OCI-LY7 (cell line): ENCODE results near the gene KLF18. TPM values are rescaled to one million over a fixed set of nuclear protein-coding genes. Genes with fewer than 3 reads are reported as not detected.
A peak's percentile ranks its signal among the peaks of the same experiment; 100 is the strongest.

ENCODE experiments used
- BruUV-seq: library from RNA; stranded (reverse); fragments of 400-500 nt; replicated peaks from 2 replicates; lab custom pipeline; 2021; lab: Mats Ljungman, UMichigan
- CTCF ChIA-PET: fragments of 300-600 bp; sonication (Branson Sonifier 250); formaldehyde crosslinking; loops from one replicate; lab custom pipeline; 2022; ENCODE audit warnings: antibody characterized with exemption; ENCODE audit not compliant: unreplicated experiment; lab: Charles Lee
- POLR2A ChIA-PET: fragments of 300-600 bp; sonication (Branson Sonifier 250); formaldehyde crosslinking; loops from one replicate; lab custom pipeline; 2022; ENCODE audit warnings: antibody characterized with exemption; lab: Charles Lee
- DNase-seq: peaks from one replicate; pipeline ENCODE4 v3.0.0-alpha.2; 2015; ENCODE audit warnings: low spot score
- H2AFZ ChIP-seq: fragments of 200-600 bp; sonication (generic), shearing (Covaris generic); 2 replicates; pipeline ENCODE4 v1.6.1; 2014; ENCODE audit warnings: mild to moderate bottlenecking, antibody characterized with exemption, low read length, moderate library complexity
- H3K27ac ChIP-seq: fragments of 200-600 bp; sonication (generic); 2 replicates; pipeline ENCODE4 v1.5.1; 2014; ENCODE audit warnings: mixed run types, low read depth, mild to moderate bottlenecking, moderate library complexity, low read length, inconsistent platforms; ENCODE audit not compliant: poor library complexity, severe bottlenecking
- H3K36me3 ChIP-seq: fragments of 200-600 bp; sonication (generic); 2 replicates; pipeline ENCODE4 v1.6.1; 2014; ENCODE audit warnings: mild to moderate bottlenecking, antibody characterized with exemption, low read length, moderate library complexity, mixed read lengths; ENCODE audit not compliant: insufficient read depth
- H3K4me1 ChIP-seq: fragments of 200-600 bp; sonication (generic); 2 replicates; pipeline ENCODE4 v1.5.1; 2014; ENCODE audit warnings: mild to moderate bottlenecking, low read length; ENCODE audit not compliant: insufficient read depth, poor library complexity, severe bottlenecking
- H3K4me2 ChIP-seq: fragments of 200-600 bp; sonication (generic); 2 replicates; pipeline ENCODE4 v1.6.1; 2014; ENCODE audit warnings: mild to moderate bottlenecking, low read length
- H3K4me3 ChIP-seq: fragments of 200-600 bp; sonication (generic); 2 replicates; pipeline ENCODE4 v1.5.1; 2014; ENCODE audit warnings: mild to moderate bottlenecking, low read depth, low read length; ENCODE audit not compliant: poor library complexity, severe bottlenecking
- H3K79me2 ChIP-seq: fragments of 200-600 bp; sonication (generic); 2 replicates; pipeline ENCODE4 v1.6.1; 2016; ENCODE audit warnings: low read depth, mild to moderate bottlenecking, low read length, moderate library complexity, mixed read lengths; ENCODE audit not compliant: insufficient read depth
- H3K9me2 ChIP-seq: fragments of 200-600 bp; sonication (generic); 2 replicates; pipeline ENCODE4 v1.6.1; 2016; ENCODE audit warnings: mild to moderate bottlenecking, low read length, mixed read lengths; ENCODE audit not compliant: insufficient read depth
- H3K9me3 ChIP-seq: fragments of 200-600 bp; sonication (generic); 2 replicates; pipeline ENCODE4 v1.6.1; 2014; ENCODE audit warnings: mild to moderate bottlenecking, mixed run types, low read length, mixed read lengths
- H4K20me1 ChIP-seq: fragments of 200-600 bp; sonication (generic); 2 replicates; pipeline ENCODE4 v1.6.1; 2014; ENCODE audit warnings: mild to moderate bottlenecking, antibody characterized with exemption, low read length, moderate library complexity, mixed read lengths; ENCODE audit not compliant: insufficient read depth
- EZH2phosphoT487 ChIP-seq: fragments of 200-600 bp; sonication (generic); IDR thresholded peaks from 2 replicates; pipeline ENCODE4 v1.6.1; 2018; ENCODE audit warnings: low read depth, borderline replicate concordance, mild to moderate bottlenecking, mixed run types, antibody characterized with exemption, low read length, moderate library complexity, mixed read lengths
- intact Hi-C: fragments of 100-400 bp; cut with micrococcal nuclease; formaldehyde crosslinking; loops from one replicate; pipeline ENCODE4 v1.10.0; 2022; ENCODE audit not compliant: unreplicated experiment
- total RNA-seq, 2 experiments: library from RNA; depleted of rRNA in 1 of 2; stranded (reverse); fragments of >200 nt in 1 of 2; shearing (Covaris generic) in 1 of 2; gene quantifications; 2 replicates each; pipeline ENCODE4 v1.2.3, GENCODE V29; 2014 to 2022
- TF ChIP-seq, protein P1 (sequence below): fragments of 200-600 bp; sonication (generic); conservative IDR thresholded peaks from 2 replicates; pipeline ENCODE4 v1.5.1; 2014; ENCODE audit warnings: mild to moderate bottlenecking, antibody characterized with exemption, low read length, moderate library complexity, mixed read lengths

KLF18 gene
- total RNA-seq, 2 experiments from 2014 or later, result not detected

DNA sequence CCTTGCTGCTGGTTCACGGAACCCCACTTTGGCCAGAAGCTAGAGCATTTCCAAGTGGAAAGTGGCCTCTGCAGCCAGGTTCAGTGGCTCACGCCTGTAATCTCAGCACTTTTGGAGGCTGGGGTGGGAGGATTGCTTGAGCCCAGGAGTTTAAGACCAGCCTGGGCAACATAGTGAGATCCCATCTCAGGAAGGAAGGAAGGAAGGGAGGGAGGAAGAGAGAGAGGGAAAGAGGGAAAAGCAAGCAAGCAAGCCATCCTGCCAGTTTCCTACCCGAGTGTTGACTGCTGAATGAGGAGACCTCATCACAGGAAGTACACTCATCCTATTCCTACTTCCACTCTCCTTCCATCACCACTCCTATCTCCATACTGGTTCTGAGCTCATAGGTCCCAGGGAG lies 35.6 kb downstream of the KLF18 start:
- BruUV-seq, result no TSS peak
- Histone ChIP-seq H3K36me3 (no peaks in the 10 kb centered on the region), H3K27ac (no peak overlapping the region), H3K9me3 (no peaks in the 10 kb centered on the region), H4K20me1 (no peaks in the 10 kb centered on the region), H3K4me3 (no peak overlapping the region), H3K79me2 (no peaks in the 10 kb centered on the region), H3K4me2 (no peak overlapping the region), H3K9me2 (no peaks in the 10 kb centered on the region), H3K4me1 (no peaks in the 10 kb centered on the region), H2AFZ (no peak overlapping the region)
- TF ChIP-seq EZH2phosphoT487, result no peak
- TF ChIP-seq, protein P1, sequence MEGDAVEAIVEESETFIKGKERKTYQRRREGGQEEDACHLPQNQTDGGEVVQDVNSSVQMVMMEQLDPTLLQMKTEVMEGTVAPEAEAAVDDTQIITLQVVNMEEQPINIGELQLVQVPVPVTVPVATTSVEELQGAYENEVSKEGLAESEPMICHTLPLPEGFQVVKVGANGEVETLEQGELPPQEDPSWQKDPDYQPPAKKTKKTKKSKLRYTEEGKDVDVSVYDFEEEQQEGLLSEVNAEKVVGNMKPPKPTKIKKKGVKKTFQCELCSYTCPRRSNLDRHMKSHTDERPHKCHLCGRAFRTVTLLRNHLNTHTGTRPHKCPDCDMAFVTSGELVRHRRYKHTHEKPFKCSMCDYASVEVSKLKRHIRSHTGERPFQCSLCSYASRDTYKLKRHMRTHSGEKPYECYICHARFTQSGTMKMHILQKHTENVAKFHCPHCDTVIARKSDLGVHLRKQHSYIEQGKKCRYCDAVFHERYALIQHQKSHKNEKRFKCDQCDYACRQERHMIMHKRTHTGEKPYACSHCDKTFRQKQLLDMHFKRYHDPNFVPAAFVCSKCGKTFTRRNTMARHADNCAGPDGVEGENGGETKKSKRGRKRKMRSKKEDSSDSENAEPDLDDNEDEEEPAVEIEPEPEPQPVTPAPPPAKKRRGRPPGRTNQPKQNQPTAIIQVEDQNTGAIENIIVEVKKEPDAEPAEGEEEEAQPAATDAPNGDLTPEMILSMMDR, result no peak
- no peak for DNase-seq
- CTCF ChIA-PET, result no interaction called here
- POLR2A ChIA-PET, result no interaction called here
- intact Hi-C loops, result no loop called here

DNA sequence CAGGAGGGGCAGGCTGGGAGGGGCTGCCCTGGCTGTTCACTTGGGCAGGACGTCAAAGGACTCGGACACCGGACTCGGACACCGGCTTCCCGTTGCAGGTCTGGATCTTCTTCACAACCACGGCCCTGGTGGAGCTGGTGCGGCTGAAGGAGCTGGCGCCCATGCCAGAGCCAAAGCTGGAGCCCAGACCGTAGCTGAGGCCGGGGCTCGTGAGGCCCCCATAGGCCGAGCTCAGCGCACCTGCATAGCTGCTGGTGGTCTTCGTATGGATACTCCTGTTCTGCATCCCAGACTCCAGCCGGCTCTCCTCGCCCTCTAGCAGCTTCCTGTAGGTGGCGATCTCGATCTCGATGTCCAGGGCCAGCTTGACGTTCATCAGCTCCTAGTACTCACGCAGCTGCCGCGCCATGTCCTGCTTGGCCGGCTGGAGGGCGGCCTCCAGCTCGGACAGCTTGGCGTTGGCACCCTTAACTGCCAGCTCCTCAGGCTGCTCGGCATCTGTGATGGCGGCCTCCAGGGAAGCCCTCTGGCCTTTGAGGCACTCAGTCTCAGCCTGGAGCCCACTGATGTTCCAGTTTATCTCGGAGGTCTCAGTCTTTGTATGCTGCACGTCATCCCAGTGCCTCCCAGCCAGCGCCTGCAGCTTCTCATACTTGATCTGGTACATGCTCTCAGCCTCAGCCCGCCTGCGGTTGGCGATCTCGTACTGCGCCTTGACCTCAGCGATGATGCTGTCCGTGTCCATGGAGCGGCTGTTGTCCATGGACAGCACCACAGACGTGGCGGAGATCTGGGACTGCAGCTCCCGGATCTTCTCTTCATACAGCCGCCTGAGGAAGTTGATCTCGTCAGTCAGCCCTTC lies 37.9 kb downstream of the KLF18 start:
- no peak overlapping the region for H3K4me3 ChIP-seq
- ChIA-PET CTCF (interaction anchor here (0.6 kb wide), 1 partner anchor 25 kb away, joined by 3 read pairs; no protein-coding TSS in a partner anchor), POLR2A (interaction anchor here (1.7 kb wide), 1 partner anchor 17 kb away, joined by 4 read pairs; no protein-coding TSS in a partner anchor)
- no peaks in the 10 kb centered on the region for H4K20me1 ChIP-seq
- H2AFZ ChIP-seq, result no peak overlapping the region
- H3K27ac ChIP-seq, result no peak overlapping the region
- no TSS peak for BruUV-seq
- no peaks in the 10 kb centered on the region for H3K9me2 ChIP-seq
- no peaks in the 10 kb centered on the region for H3K79me2 ChIP-seq
- H3K4me2 ChIP-seq, result no peak overlapping the region
- TF ChIP-seq, protein P1, result peak; percentile 44
- TF ChIP-seq EZH2phosphoT487, result no peak
- no peaks in the 10 kb centered on the region for H3K36me3 ChIP-seq
- no peak for DNase-seq
- no peaks in the 10 kb centered on the region for H3K9me3 ChIP-seq
- intact Hi-C loops, result no loop called here
- no peaks in the 10 kb centered on the region for H3K4me1 ChIP-seq

- CTCF ChIA-PET, result no interaction called here
Observed at GRCh38 chr1:44101328-44101727, 40.1 kb downstream of the KLF18 start.

More at GRCh38 chr1:44101328-44101727, 40.1 kb downstream of the KLF18 start:
- Histone ChIP-seq H3K4me3 (no peak overlapping the region), H3K79me2 (no peaks in the 10 kb centered on the region), H4K20me1 (no peaks in the 10 kb centered on the region), H2AFZ (no peak overlapping the region), H3K27ac (no peak overlapping the region), H3K4me1 (no peaks in the 10 kb centered on the region), H3K4me2 (no peak overlapping the region), H3K9me3 (no peaks in the 10 kb centered on the region), H3K36me3 (no peaks in the 10 kb centered on the region), H3K9me2 (no peaks in the 10 kb centered on the region)
- TF ChIP-seq, protein P1, result no peak
- no peak for TF ChIP-seq EZH2phosphoT487
- no TSS peak for BruUV-seq
- DNase-seq, result no peak
- POLR2A ChIA-PET, result no interaction called here
- intact Hi-C loops, result no loop called here
